Astrocyte of the hippocampus (primary cell): ENCODE measurements around the gene CAMTA2.

Experiments used
- DNase-seq: peaks from one replicate; pipeline ENCODE4 v3.0.0; 2011; ENCODE audit warnings: low read depth, low spot score

Gene CAMTA2

GRCh38 chr17:5002121-5002788 is 14.8 kb upstream of the CAMTA2 start:
- DNase-seq, result no peak

GRCh38 chr17:5000237-5000639 is 12.8 kb upstream of the CAMTA2 start:
- DNase-seq, result peak; percentile 36

- DNase-seq, result no peak
These were observed 12.1 kb upstream of the CAMTA2 start for GRCh38 chr17:4999430-5000093.

- DNase-seq, result no peak
These were observed 11.4 kb upstream of the CAMTA2 start for GRCh38 chr17:4998732-4999429.

- DNase-seq, result peak; percentile 20
These were observed 10.7 kb upstream of the CAMTA2 start for GRCh38 chr17:4998027-4998731.

GRCh38 chr17:4997302-4998026 is 10.0 kb upstream of the CAMTA2 start, which contains the start of the genes INCA1 and KIF1C:
INCA1 (minus strand) TSS chr17:4997522; CDS start chr17:4994437, 3,085 bp downstream.
KIF1C (plus strand) TSS chr17:4997950; CDS start chr17:5000247, 2,297 bp downstream.
- DNase-seq, result peak; percentile 97

GRCh38 chr17:4994081-4994595 is 6.7 kb upstream of the CAMTA2 start:
- no peak for DNase-seq

GRCh38 chr17:4987767-4988567 is 492 bp upstream of the CAMTA2 start:
- DNase-seq, result peak; percentile 21

GRCh38 chr17:4986403-4986802 is 1.1 kb downstream of the CAMTA2 start:
- DNase-seq, result no peak

GRCh38 chr17:4982305-4982704 is 5.2 kb downstream of the CAMTA2 start:
- no peak for DNase-seq

- DNase-seq, result peak; percentile 78
These were observed 6.7 kb downstream of the CAMTA2 start for GRCh38 chr17:4980644-4981216.

GRCh38 chr17:4978726-4979125 is 8.7 kb downstream of the CAMTA2 start:
- no peak for DNase-seq

- no peak for DNase-seq
These were observed 13.3 kb downstream of the CAMTA2 start for GRCh38 chr17:4974115-4974670.

GRCh38 chr17:4973256-4974114 is 14.0 kb downstream of the CAMTA2 start:
- DNase-seq, result no peak

- DNase-seq, result no peak
These were observed 14.7 kb downstream of the CAMTA2 start for GRCh38 chr17:4972752-4973151.

GRCh38 chr17:4972322-4972721 is 15.2 kb downstream of the CAMTA2 start:
- DNase-seq, result no peak

- DNase-seq, result no peak
These were observed 15.6 kb downstream of the CAMTA2 start for GRCh38 chr17:4971826-4972225.

GRCh38 chr17:4970273-4970672 is 17.2 kb downstream of the CAMTA2 start:
- DNase-seq, result no peak
